DOHH2 (cell line): Measurements from ENCODE around the gene TSPAN4.

Experiments
- H3F3A ChIP-seq: fragments of 200-600 bp; sonication (generic), shearing (Covaris generic); 2 replicates; pipeline ENCODE4 v1.6.0; 2016; ENCODE audit warnings: antibody characterized with exemption, mild to moderate bottlenecking; ENCODE audit not compliant: control insufficient read depth, insufficient read depth
- H3K27ac ChIP-seq: fragments of 200-600 bp; sonication (generic); 2 replicates; pipeline ENCODE4 v1.5.1; 2014; ENCODE audit warnings: low read depth, mild to moderate bottlenecking, low read length, moderate library complexity
- H3K27me3 ChIP-seq: fragments of 200-600 bp; sonication (generic); 2 replicates; pipeline ENCODE4 v1.6.1; 2014; ENCODE audit warnings: mild to moderate bottlenecking, low read length, mixed read lengths; ENCODE audit not compliant: control insufficient read depth
- H3K36me3 ChIP-seq: fragments of 200-600 bp; sonication (generic); 2 replicates; pipeline ENCODE4 v1.6.1; 2014; ENCODE audit warnings: mild to moderate bottlenecking, low read length, moderate library complexity, mixed read lengths; ENCODE audit not compliant: control insufficient read depth
- H3K4me1 ChIP-seq: fragments of 200-600 bp; sonication (generic); 2 replicates; pipeline ENCODE4 v1.6.1; 2014; ENCODE audit warnings: mild to moderate bottlenecking, low read length, mixed read lengths; ENCODE audit not compliant: control insufficient read depth
- H3K4me2 ChIP-seq: fragments of 200-600 bp; sonication (generic); 2 replicates; pipeline ENCODE4 v1.6.0; 2014; ENCODE audit warnings: mild to moderate bottlenecking, low read length, moderate library complexity
- H3K4me3 ChIP-seq: fragments of 200-600 bp; sonication (generic); 2 replicates; pipeline ENCODE4 v1.5.1; 2014; ENCODE audit warnings: mild to moderate bottlenecking, low read length, mixed read lengths
- H3K79me2 ChIP-seq: fragments of 200-600 bp; sonication (generic); 2 replicates; pipeline ENCODE4 v1.6.1; 2014; ENCODE audit warnings: mild to moderate bottlenecking, low read length, mixed read lengths; ENCODE audit not compliant: control insufficient read depth
- H3K9me2 ChIP-seq: fragments of 200-600 bp; sonication (generic); replicated peaks from 2 replicates; pipeline ENCODE4 v1.6.1; 2014; ENCODE audit warnings: mild to moderate bottlenecking, low read length, mixed read lengths; ENCODE audit not compliant: control insufficient read depth
- H3K9me3 ChIP-seq: fragments of 200-600 bp; sonication (generic); 2 replicates; pipeline ENCODE4 v1.6.1; 2014; ENCODE audit warnings: antibody characterized with exemption, low read length, mixed read lengths; ENCODE audit not compliant: control insufficient read depth, insufficient read depth
- H4K20me1 ChIP-seq: fragments of 200-600 bp; sonication (generic); 2 replicates; pipeline ENCODE4 v1.6.0; 2014; ENCODE audit warnings: low read depth, mild to moderate bottlenecking, antibody characterized with exemption, low read length, moderate library complexity; ENCODE audit not compliant: control insufficient read depth, insufficient read depth
- CTCF ChIP-seq: fragments of 200-600 bp; sonication (generic); IDR thresholded peaks from one replicate; pipeline ENCODE4 v1.5.1; 2014; ENCODE audit warnings: antibody characterized with exemption, mild to moderate bottlenecking, low read depth, low read length; ENCODE audit not compliant: poor library complexity, severe bottlenecking
- EZH2phosphoT487 ChIP-seq: fragments of 200-600 bp; sonication (generic); IDR thresholded peaks from 2 replicates; pipeline ENCODE4 v1.6.1; 2017; ENCODE audit warnings: borderline replicate concordance, mild to moderate bottlenecking, antibody characterized with exemption, low read length, moderate library complexity, mixed read lengths

TSPAN4 gene

GRCh38 chr11:832529-833113 lies 10.0 kb upstream of the TSPAN4 start, which contains the start of gene CD151:
Gene CD151 (plus strand): TSS chr11:832952. CDS start chr11:836070, 3,118 bp downstream.
- no peaks in the 10 kb centered on the region for H3K79me2 ChIP-seq
- no peaks in the 10 kb centered on the region for H3K9me2 ChIP-seq
- TF ChIP-seq EZH2phosphoT487: no peak
- no peak for TF ChIP-seq CTCF
- H3K4me2 ChIP-seq: peak within 1 kb of the TSS; percentile 62
- peaks cover 72% of the 10 kb centered on the region for H3K27me3 ChIP-seq
- no peaks in the 10 kb centered on the region; the same call in 1 of the 2 replicates for H3F3A ChIP-seq
- H3K4me3 ChIP-seq: peak within 1 kb of the TSS; percentile 45
- peaks cover 46% of the 10 kb centered on the region for H3K4me1 ChIP-seq
- no peak within 1 kb of the TSS for H3K27ac ChIP-seq
- no peaks in the 10 kb centered on the region; the same call in 1 of the 2 replicates for H4K20me1 ChIP-seq
- H3K36me3 ChIP-seq: peaks cover 2% of the 10 kb centered on the region; the same call in 1 of the 2 replicates
- no peaks in the 10 kb centered on the region for H3K9me3 ChIP-seq

- no peaks in the 10 kb centered on the region for H4K20me1 ChIP-seq
- peak overlapping the region; percentile 46 for H3K4me2 ChIP-seq
- peak overlapping the region; percentile 44 for H3K4me3 ChIP-seq
- H3K36me3 ChIP-seq: peaks cover 7% of the 10 kb centered on the region
- H3K79me2 ChIP-seq: no peaks in the 10 kb centered on the region
- no peaks in the 10 kb centered on the region for H3K9me2 ChIP-seq
- H3K27me3 ChIP-seq: peaks cover 66% of the 10 kb centered on the region
- peaks cover 40% of the 10 kb centered on the region for H3K4me1 ChIP-seq
- TF ChIP-seq CTCF (no peak), EZH2phosphoT487 (no peak)
- no peaks in the 10 kb centered on the region for H3K9me3 ChIP-seq
- no peak overlapping the region for H3K27ac ChIP-seq
- no peaks in the 10 kb centered on the region; the same call in 1 of the 2 replicates for H3F3A ChIP-seq
Measured at GRCh38 chr11:833114-833791, 9.4 kb upstream of the TSPAN4 start.

- Histone ChIP-seq H3K27me3 (peaks cover 59% of the 10 kb centered on the region), H3K9me2 (no peaks in the 10 kb centered on the region), H3K36me3 (peaks cover 13% of the 10 kb centered on the region), H4K20me1 (no peaks in the 10 kb centered on the region), H3K4me1 (peaks cover 34% of the 10 kb centered on the region), H3K79me2 (no peaks in the 10 kb centered on the region), H3K9me3 (no peaks in the 10 kb centered on the region), H3K27ac (no peak overlapping the region), H3K4me2 (no peak overlapping the region), H3F3A (no peaks in the 10 kb centered on the region; the same call in 1 of the 2 replicates), H3K4me3 (no peak overlapping the region)
- TF ChIP-seq EZH2phosphoT487 (no peak), CTCF (no peak)
Measured at GRCh38 chr11:833849-834311, 8.8 kb upstream of the TSPAN4 start.
